ENCODE results near the gene TRIM31.

TRIM31 gene, protein sequence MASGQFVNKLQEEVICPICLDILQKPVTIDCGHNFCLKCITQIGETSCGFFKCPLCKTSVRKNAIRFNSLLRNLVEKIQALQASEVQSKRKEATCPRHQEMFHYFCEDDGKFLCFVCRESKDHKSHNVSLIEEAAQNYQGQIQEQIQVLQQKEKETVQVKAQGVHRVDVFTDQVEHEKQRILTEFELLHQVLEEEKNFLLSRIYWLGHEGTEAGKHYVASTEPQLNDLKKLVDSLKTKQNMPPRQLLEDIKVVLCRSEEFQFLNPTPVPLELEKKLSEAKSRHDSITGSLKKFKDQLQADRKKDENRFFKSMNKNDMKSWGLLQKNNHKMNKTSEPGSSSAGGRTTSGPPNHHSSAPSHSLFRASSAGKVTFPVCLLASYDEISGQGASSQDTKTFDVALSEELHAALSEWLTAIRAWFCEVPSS

DNA sequence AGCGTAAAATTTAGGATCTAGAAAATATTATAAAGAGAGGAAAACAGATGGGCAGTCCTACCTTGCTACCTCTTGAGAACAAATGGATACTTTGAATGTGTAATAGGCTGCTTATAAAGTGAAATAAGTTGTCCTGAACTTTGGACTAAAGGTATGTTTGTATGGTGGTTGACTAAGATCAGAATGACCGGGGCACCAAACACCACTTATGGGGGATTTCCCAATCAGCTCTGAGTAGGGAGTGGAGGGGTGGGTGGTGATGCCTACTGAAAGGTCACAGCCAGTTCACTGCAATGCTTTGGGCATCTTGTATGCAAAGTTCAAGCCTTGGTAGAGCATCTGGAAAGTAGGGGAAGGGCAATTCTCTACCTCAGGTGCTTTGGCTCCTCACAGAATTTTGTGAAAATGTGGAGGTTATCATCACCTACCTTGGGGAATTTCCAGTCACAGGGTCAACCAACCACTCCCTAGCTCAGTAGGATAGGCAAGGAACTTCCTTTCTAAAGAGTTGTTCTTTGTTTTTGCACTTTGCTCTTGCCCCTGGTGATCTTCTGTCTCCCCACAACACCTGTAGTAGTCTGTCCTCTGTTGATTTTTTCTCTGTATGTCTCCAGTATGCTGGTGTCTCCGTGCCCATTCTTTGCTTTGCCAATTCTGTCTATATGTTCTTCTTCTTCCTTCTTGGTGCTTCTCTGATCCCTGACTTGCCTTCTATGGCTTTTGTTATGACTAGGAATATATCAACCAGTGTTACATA lies at the start of gene TRIM31:
Gene TRIM31 (minus strand): TSS at position 88 of the 757 bp plus-strand sequence. CDS start 285 bp downstream, outside the sequence.
- DNase-seq (ENCODE audit: low read depth) = no peak

DNA sequence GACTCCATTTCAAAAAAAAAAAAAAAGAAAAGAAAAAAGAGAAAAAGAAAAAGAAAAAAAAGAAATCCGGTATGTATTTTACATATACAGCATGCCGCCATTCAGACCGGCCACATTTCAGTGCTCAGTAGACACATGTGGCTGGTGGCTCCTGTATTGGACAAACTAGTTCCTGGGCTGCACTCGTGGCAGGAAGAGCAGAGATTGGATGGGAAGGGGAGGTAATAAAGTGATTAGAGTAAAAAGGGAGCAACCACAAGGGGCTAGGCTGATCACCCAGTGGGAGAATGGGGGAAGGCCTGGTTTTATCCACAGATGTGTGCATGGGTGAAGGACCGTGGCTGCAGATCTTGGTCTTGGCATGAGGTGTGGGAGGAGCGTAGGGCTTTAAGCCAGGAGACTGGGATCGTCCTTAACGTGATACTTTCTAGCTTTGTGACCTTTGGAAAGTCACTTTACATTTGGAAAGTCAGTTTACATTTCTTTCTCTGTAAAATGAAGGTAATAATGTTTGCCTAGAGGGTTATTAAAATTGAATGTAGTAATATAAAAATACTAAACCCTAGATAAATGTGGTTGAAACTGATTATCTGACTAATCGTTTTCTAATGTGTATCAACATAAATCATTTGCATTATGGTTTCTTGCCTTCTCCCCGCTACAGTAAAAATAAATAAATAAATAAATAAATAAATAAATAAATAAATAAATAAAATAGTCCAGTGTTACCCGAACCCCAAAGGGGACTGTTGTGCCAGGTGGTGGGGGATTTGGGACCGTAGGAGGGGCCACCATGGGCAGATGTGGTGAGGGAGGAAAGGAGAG lies 49.6 kb upstream of the TRIM31 start:
- no peak for DNase-seq (ENCODE audit: low read depth)

DNA sequence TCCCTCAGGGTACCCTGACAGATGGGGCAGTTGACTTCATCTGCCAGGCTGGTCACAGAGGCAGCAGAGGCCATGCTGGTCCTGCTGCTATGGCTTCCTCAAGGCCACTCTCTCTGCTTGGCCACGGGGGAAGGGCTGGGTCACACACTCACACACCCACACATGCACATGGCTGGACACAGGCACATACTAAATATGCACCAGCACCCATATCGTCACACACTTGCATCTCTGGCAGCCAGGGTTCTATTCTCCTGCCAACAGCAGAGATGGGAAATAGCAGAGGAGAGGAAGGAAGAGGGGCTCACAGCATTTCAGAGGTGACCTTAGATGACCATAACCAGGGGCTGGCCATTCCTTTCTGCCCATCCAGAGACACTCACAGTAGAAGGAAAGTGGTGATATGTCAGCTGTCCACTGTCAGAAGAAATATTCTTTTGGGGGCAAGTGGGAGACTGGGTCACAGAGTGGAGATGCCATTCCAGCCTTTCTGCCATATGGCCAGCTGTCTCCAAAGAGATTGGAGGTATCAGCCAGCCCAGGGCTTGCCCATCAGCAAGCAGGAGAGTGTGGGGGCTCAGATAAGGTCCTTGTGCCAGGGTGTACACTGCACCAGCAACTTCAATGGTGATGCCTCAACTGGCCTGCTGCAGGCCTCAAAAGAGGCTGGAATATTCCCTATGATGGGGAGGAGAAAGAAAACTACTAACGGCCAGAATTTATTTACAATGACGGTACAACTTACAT lies 48.1 kb upstream of the TRIM31 start, which contains the start of gene TRIM10:
Gene TRIM10 (minus strand): TSS at position 427 of the 747 bp plus-strand sequence. CDS start 353 bp downstream, at position 74.
- no peak for DNase-seq (ENCODE audit: low read depth)

DNA sequence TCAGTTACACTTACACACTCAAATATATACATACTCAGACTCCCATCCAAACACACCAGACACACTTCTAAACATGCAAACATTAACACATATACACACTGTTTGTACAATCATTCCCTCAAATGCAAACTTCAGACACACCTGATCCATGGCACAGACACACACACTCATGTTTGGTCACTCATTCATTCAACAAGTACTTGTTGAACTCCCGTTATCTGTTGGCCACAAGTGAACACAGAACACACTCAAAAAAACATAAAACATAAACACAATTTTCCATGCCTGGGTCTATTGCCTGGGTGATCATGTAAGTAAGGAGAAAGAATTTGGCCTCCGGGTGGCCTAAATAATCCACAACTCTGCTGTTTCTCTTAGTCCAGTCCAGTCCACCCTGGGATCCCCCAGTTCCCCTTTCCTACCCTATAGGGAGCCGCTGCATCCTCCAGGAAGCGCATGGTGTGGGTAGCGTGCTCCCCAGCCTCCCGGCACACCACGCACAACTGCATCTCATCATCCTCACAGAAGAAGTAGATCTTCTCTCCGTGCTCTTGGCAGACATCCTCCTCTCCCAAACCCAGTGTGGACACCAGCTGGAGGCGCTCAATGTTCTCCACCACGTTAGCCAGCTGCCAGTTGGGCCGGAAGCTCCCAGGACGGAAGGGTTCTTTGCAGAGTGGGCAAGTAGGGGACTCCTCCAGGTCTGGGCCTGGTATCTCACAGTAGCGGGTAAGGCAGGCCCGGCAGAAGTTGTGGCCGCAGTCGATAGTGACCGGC lies 47.3 kb upstream of the TRIM31 start:
- no peak for DNase-seq (ENCODE audit: low read depth)

DNA sequence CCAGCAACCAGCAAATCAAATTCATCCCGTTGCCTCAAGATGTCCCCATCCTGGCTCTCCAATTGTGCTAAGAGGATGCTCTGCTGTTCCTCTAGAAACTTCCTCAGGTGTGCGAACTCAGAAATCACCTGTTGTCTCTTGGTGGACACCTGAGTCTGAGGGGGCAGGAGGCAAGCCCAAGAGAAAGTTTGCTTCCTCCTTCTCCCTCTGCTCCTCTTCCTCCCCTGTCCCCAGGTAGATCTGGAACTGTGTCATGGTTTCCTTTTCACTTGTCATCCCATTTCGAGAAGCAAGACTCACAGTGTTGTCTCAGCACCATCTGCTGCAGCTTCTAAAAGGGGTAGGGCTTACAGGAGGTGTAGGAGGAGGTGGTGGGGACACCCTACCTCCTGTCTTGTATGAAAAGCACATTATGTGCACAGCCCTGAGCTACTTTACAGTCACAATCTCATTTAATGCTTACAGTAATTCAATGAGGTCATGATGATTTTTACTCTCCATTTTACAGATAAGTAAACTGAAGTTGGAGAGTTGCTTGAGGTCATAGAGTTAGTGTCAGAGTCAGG lies 45.7 kb upstream of the TRIM31 start:
- no peak for DNase-seq (ENCODE audit: low read depth)

DNA sequence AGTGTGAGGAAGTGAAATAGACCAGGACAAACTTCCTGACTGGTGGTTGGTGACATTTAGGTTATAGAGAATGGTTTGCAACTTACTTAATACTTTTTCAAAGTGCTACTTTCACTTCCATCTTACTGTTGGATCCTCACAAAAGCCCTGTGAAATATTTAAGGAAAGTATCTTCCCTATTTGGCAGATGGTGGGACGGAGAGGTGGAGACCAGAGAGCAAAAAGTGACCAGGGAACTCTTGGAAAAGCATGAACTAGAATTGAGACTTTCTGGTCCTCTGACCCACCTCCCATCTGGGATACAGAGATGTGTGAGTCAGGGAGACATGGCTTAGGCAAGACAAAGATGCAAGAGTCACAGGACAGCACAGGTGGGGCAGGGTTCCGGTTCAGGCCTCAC lies 45.1 kb upstream of the TRIM31 start:
- DNase-seq (ENCODE audit: low read depth) = no peak

DNA sequence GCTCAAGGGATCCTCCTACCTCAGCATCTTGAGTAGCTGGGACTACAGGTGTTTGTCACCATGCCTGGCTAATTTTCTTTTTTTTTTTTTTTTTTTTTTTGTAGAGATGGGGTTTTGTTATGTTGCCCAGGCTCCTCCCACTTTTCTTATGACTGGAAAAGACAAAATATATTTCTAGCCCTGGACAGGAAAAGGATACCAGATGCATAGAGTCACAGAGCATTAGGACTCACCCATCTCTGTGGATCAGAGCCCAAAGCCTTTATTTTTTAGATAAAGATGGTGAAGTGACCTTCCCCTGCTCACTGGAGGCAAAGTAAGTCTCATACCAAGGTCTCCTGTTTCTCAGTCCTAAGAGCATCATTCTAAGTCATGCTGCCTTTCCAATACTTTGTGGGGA lies 44.7 kb upstream of the TRIM31 start:
- DNase-seq (ENCODE audit: low read depth) = no peak

DNA sequence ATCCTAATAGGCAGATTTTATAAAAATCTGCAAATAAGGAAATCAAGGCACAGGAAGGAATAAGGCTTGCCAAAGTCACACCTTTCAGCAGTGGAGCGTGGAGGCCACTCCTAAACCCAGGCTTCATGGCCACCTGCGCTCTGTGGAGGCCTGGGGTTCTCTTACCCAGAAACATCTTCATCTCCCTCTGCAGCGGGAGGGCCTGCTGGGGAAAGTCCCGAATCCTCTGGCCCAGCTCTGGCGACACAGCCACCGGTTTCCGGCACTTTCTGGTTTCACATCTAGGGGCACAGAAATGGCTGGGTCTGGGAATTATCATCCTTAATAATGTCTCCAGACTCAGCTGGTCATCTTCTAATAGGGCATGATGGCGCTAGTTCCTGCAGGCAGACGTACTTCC lies 43.9 kb upstream of the TRIM31 start:
- no peak for DNase-seq (ENCODE audit: low read depth)

DNA sequence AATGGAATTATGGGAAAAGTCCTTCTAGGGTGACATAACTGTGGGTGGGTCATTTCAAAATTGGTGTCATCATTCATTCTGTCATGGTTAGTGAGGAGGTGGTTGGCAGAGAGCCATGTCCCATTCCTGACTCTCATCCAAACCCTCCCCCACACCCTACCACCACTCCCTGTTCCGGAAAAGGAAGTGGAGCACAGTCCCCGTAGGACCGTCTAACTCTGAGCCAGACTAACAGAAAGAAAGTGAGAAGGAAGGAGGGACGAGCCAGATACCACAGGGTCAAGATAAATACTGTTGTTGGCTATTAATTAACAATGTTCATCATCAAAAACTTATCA lies 43.3 kb upstream of the TRIM31 start:
- DNase-seq (ENCODE audit: low read depth) = no peak

DNA sequence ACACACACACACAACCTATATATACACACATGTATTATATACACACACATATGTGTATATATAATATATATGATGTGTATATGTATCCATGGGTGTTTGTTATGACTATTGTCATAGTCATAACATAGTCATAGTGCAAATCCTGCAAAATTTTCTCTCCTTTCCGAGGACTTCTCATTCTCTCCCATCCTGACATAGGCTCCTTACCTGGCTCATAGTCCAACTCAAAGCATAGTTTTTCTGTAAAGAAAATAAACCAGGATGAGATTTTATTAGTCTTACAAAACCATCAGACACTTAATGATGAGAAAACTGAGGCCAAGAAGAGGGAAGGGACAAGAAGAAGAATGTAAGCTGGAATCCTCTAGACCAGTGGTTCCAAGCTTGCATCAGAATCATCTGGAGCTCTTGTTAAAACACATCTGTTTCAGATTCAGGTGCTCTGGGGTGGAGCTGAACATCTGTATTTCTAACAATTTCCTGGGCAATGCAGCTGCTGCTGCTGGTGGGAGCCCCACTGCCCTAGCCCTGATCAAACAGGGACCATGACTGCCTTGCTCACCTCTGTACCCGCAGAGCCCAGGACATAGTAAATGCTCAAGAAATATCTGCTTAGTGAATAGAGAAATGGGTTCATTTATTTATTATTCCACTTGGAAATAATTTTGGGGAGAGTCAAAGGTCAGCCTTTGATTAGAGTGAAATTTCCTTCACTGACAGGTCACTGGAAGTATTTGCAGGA lies 42.8 kb upstream of the TRIM31 start:
- no peak for DNase-seq (ENCODE audit: low read depth)

DNA sequence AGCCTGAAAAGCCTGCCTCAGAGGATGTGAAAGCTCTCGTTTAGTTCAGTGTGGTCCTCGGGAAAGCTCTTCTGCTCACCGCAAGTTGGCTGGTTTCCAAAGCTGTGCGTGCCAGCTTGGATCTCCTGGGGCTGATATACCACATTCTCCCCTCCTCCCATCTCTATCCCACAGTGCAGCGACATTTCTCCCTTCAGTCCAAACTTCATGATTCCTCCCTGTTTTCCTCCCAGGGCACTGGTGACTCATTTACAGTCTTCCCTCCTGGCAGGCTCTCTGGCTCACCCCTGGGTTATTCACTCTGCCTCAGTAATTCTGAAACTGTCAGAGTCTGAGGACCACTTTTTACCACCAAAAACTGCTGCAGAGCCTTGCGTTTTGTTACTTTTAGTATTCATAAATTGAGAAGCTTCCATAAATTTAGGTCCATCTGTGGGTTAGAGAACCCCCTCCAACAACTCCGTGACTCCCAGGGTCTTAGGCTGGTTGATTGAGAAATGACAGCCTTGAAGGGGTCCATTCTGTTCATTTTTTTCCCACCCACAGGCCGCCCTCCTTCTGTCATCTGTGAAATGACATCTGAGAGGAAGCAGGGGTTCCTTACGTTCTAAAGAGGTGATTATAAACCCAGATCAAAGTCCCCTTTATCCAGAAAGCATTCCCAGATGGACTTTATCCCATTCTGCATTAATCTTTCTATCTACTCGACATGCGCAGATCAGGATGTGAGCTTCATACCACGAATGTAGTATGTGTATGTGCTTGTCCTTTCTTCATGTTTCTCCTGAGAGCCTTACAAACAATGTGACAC lies 42.0 kb upstream of the TRIM31 start:
- DNase-seq (ENCODE audit: low read depth) = no peak

DNA sequence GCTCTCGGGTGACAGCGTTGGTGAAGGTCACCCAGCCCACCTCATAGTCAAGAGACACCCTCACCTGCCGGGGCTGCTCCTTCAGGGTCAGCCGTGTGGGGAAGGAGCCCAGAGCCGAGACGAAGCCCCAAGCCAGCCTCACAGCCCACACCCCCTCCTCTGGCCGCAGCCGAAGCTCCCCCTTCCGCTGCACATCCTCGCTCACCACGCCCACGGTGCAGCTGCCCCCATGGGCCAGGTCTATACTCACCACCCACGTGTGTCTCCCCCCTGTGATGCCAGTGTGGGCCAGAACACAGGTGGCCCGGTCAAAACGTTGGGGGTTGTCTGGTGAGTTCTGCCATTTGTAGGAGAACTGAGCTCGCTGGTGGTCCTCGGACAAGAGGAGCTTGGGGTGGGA lies 41.2 kb upstream of the TRIM31 start:
- DNase-seq (ENCODE audit: low read depth) = no peak

DNA sequence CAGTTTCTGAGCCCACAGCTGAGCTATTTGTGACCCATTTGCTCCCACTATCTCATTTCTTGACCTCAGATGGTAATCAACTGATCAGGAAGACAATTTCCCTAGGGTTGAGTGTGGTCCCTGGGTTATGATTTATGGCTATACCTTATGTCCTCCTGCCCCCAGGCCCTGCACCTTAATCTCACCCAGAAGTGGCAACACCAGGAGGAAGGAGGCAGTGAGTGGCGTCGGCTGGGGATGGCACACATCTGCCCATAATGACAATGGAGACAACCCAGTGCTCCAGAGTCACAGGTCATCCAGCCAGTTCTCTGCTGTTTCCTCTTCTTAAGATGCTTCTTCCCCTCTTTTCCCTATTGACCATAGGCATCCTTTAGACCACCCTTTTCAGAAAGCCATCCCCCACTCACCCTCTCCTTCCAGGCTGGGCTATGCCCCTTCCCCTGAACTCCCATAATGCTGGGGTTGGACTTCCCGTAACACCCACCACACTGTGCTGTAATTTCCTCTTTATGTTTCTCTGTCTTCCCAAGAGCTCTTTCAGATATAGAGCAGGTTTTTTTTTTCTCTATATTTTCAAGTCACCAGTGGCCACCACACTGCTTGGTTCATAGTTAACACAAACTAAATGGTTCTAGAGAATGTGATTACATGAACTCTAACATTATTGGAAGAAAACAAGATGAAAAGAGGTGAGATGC lies 40.2 kb upstream of the TRIM31 start:
- no peak for DNase-seq (ENCODE audit: low read depth)

DNA sequence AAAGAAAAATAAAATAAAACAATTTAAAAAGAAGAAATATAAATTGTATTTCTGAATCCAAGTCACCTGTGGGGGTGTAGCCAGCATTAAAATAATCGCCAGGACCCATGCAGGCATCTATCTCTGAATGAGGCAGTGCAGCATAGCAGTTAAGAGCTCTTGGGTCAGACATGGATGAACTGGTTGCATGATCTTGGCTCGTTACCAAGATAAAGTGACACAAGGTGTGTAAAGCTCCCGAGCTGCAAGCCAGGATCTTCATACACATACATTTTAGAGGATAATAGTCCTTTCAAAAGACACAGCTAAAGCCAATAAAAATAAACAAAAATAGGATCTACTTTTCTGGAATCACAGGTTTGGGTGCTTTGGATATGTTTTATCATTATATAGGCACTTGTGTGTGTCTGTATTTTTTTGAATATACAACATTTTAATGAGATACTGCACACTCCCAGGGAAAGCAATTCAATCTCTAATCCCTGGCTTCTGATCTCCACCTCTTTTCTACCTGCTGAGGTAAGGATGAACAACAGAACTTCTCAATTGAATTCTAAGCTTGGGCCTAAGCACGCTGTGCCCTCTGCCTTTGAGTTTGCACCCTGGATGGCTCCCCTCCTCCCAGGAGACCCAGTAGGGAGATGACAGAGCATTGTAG lies 39.3 kb upstream of the TRIM31 start:
- no peak for DNase-seq (ENCODE audit: low read depth)

DNA sequence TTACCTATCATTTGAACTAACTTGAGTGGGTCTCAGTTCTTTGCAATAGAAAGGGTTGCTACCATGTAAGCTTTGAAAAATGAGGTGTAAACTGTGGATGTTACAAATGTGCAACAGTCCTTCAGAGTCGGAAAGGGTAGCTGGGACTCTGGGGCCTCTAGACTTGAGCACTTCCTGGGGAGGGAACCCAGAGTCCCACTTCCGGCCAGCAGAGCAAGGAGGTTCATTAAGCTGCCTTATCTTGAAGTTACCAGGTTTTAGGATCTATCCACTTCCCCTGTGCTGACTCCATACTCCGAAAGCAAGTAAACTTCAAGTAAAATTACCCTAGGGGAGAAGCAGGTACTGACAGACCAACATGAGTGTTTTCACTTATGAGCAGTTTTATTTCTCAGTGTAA lies 38.7 kb upstream of the TRIM31 start:
- DNase-seq (ENCODE audit: low read depth) = no peak

DNA sequence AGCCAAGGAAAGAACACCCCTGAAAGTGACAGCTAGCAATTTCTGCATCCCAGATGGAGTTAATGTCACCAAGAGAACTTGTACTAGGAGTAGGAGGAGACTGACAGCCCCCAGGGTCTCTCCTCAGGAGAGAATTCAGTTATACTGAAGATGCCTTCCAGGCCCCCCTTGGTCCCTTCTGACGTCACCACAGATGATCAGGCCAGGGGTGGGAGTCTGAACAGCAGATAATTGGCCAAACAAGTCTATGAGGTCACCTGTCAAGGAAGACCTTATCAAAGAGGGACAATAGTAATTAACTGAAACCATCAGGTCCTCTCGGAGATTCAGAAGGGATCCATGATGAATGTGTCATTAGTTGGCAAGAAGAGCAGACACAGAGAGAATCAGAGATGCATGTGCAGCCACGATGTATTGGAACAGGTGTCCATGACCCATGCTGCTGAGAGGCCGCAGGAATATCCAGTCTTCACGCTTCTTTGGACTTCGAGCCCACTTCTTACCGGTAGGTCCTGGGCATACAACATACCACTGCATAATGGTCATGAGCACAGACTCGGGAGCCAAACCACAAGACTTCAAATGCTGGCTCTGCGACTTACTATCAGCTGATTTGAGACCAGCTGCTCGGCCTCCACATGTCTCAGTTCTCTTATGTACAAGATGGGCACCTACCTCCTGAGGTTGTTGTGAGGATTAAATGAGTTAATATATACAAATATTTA lies 37.9 kb upstream of the TRIM31 start:
- DNase-seq (ENCODE audit: low read depth) = no peak

DNA sequence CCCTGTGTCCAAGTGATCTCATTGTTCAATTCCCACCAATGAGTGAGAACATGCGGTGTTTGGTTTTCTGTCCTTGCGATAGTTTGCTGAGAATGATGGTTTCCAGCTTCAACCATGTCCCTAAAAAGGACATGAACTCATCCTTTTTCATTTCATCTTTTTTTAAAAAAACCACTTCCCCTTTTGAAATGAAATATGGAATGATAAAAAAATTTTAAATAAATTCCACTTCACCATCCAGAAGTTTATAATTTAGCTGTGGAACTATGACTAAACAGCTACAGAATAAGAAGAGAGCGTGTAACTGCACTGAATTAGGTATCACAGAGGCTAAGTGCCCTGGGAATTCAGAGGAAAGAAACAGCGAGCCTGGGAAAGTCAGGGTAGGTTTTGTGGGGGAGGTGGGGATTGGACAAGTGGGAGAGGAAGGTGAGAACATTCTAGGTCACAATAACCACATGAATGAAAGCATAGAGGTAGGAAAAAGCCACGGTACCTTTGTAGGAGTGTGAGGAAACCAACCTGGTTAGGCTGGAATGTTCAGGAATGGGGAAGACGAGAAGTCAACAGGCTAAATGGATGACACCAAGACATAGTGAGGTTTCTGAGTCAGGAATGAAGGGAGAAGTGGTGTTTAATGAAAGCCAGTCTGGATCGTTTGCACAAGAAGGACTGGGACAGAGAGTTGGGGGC lies 37.1 kb upstream of the TRIM31 start:
- no peak for DNase-seq (ENCODE audit: low read depth)
